Suprapubic skin (tissue), 4 donors: Measurements from ENCODE around the gene COG5. TPM values are rescaled to one million over a fixed set of nuclear protein-coding genes. Genes with fewer than 3 reads are reported as not detected.

ENCODE experiments used
- DNase-seq, 2 donors: peaks; one replicate each; pipeline ENCODE4 v3.0.0-alpha.2; 2019; ENCODE audit warnings: low spot score in 2 of 2
- H3K27ac ChIP-seq: fragments of 200-600 bp; sonication (generic); one replicate; pipeline ENCODE4 v1.5.1; 2019
- H3K27me3 ChIP-seq: fragments of 200-600 bp; sonication (generic); one replicate; pipeline ENCODE4 v1.5.1; 2019
- H3K36me3 ChIP-seq: fragments of 200-600 bp; sonication (generic); one replicate; pipeline ENCODE4 v1.5.1; 2019
- H3K4me1 ChIP-seq: fragments of 200-600 bp; sonication (generic); one replicate; pipeline ENCODE4 v1.5.1; 2019
- H3K4me3 ChIP-seq: fragments of 200-600 bp; sonication (generic); one replicate; pipeline ENCODE4 v1.5.1; 2019; ENCODE audit warnings: mild to moderate bottlenecking
- H3K9me3 ChIP-seq: fragments of 200-600 bp; sonication (generic); one replicate; pipeline ENCODE4 v1.5.1; 2019
- CTCF ChIP-seq, 2 donors: fragments of 200-600 bp in 1 of 2; fragments of 450-650 bp in 1 of 2; sonication (generic) in 1 of 2; IDR thresholded peaks; one replicate each; pipeline ENCODE4 v1.5.1; 2016 to 2019; ENCODE audit warnings: antibody characterized with exemption in 2 of 2, mild to moderate bottlenecking in 1 of 2, moderate library complexity in 1 of 2
- EP300 ChIP-seq: sonication (generic); formaldehyde crosslinking; IDR thresholded peaks from one replicate; pipeline ENCODE4 v1.6.1; 2017; ENCODE audit warnings: antibody characterized with exemption
- POLR2A ChIP-seq, 2 donors: fragments of 450-650 bp; IDR thresholded peaks; one replicate each; pipeline ENCODE4 v1.6.1; 2017; ENCODE audit warnings: antibody characterized with exemption in 2 of 2, mild to moderate bottlenecking in 2 of 2, moderate library complexity in 2 of 2
- POLR2AphosphoS5 ChIP-seq, 3 donors: sonication (generic); formaldehyde crosslinking; IDR thresholded peaks; one replicate each; pipeline ENCODE4 v1.6.1; 2017; ENCODE audit warnings: antibody characterized with exemption in 3 of 3
- WGBS: methylation state at CpG from one replicate; pipeline ENCODE4 v1.1.5; 2018; 5-methylcytosine and 5-hydroxymethylcytosine counted together
- total RNA-seq, 4 donors: library from RNA; depleted of rRNA; stranded (reverse); fragments of >200 nt; gene quantifications; one replicate each; pipeline ENCODE4 v1.1.0, GENCODE V29; 2016

COG5 gene
- total RNA-seq, 4 donors from 2014 or later, result 31.1 to 60.1 (median 53.7) TPM

GRCh38 chr7:107171496-107171895, 392.2 kb downstream of the COG5 start:
- Histone ChIP-seq H3K36me3 (peaks cover 6% of the 10 kb centered on the region), H3K4me1 (peaks cover 57% of the 10 kb centered on the region), H3K27ac (no peak overlapping the region), H3K9me3 (no peaks in the 10 kb centered on the region), H3K4me3 (no peak overlapping the region), H3K27me3 (no peaks in the 10 kb centered on the region)
- 89% methylated on average over 12 of the region's 12 CpGs for WGBS
- TF ChIP-seq EP300, result no peak
- TF ChIP-seq POLR2AphosphoS5 (IDR thresholded peaks at IDR 0.05), result no peak
- TF ChIP-seq POLR2A (IDR thresholded peaks at IDR 0.05), result no peak
- TF ChIP-seq CTCF (IDR thresholded peaks at IDR 0.05), result no peak
- no peak for DNase-seq

GRCh38 chr7:107170051-107170915, 393.4 kb downstream of the COG5 start:
- DNase-seq, result no peak
- peak overlapping the region; percentile 90 for H3K4me3 ChIP-seq
- TF ChIP-seq POLR2A (IDR thresholded peaks at IDR 0.05) (no peak), POLR2AphosphoS5 (IDR thresholded peaks at IDR 0.05) (no peak)
- H3K27me3 ChIP-seq, result no peaks in the 10 kb centered on the region
- H3K27ac ChIP-seq, result peak overlapping the region; percentile 99
- H3K4me1 ChIP-seq, result peaks cover 53% of the 10 kb centered on the region
- 11% methylated on average over 13 of the region's 13 CpGs for WGBS
- peaks cover 6% of the 10 kb centered on the region for H3K36me3 ChIP-seq
- no peaks in the 10 kb centered on the region for H3K9me3 ChIP-seq

DNA sequence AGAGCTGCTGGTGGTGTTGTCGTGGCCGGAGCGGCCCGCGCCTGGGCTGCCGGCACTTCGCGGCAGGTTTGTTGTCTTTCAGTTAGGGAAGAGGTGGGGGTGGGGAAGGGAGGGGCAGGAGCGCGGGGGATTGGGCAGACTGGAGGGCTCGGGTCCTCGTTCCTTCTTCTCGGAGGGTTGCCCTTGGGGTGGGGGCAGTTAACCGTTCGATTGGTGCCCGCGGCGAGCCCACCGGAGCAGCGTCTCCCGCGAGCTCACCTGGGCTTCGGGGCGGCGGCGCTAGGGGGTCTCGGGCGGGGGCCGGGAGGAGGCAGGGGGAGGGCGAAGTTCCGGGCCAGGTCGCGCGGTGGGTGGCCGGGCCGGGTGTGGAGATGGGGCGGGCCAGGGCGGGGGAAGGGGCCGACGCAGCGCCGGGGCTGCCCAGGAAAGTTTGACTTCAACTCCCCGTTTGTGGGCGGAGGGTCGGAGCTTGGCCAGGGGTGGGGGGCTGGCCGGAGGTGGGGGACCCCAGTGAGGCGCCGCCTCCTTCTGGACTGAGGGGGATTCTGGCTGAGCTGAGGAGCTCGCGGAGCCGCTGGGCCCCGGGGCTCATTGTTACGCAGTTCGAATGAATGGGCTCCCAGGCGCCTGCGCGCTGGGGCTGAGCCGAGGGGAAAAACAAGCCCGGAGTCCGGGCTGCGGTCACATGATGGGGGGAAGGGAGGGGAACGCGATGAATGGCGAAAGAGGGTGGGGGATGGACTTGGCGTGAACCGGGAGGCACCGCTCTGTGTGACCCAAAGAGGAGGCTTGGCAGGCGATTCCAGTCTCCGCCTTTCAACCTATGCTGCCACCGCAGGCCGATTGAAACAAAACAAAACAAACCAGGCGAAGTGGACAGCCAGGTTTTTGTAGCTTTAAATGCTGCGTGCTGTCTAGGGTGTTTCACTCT, 394.3 kb downstream of the COG5 start:
- peak; percentile 98 to 99 for DNase-seq
- WGBS, result 0% methylated on average over 30 of the region's 73 CpGs
- Histone ChIP-seq H3K4me3 (peak overlapping the region; percentile 90), H3K9me3 (no peaks in the 10 kb centered on the region), H3K27me3 (no peaks in the 10 kb centered on the region), H3K36me3 (peaks cover 4% of the 10 kb centered on the region), H3K4me1 (peaks cover 44% of the 10 kb centered on the region), H3K27ac (peak overlapping the region; percentile 99)
- TF ChIP-seq POLR2A (IDR thresholded peaks at IDR 0.05), result peak in 1 of 2 donors; percentile 45
- TF ChIP-seq POLR2AphosphoS5 (IDR thresholded peaks at IDR 0.05), result peak; percentile 19 to 90 (median 69)
- TF ChIP-seq EP300, result no peak
- no peak for TF ChIP-seq CTCF (IDR thresholded peaks at IDR 0.05)

DNA sequence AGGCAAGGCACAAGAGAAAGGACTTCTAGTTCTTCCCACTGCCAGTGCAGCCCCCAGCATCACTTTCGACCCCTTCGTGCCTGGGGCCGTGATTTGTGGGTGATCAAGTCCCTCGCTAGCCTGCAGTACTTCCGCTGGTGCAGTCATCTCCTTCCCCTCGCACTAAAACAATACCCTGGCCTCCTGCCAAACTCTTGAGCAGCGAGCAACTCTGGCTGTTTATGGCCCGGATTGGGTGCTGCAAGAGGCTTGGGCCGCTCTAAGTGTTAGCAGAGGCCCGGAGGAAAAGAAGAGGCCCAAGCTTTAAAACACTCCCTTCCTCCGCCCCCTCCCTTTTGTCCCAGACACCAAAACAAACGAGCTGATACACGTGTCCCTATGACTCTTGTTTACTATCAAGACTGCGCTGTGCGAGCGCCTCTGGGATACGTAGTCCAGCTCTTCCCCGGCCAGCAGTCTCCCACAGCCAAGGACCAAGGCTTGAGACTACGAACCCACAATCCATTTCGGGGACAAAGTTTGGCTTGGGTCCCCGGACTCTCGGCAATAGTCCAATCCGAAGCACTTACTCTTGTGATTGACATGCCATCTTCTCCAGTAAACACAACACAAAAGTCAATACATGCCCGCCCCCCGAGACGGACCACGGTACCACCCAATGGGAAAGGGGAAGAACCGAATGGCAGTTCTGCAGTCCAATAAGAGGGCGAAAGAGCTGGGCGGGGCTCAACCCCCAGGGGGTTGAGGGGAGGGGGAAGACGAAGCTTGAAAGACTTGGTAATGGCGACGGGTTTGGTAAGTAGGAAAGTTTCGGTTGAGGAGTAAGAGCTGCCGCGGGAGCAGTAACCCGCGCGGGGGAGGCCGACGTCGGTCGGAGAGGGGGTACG, 395.2 kb downstream of the COG5 start, which contains the start of gene HBP1:
TSS of gene HBP1 (plus strand) at position 771 of the 887 bp plus-strand sequence. CDS start 10,891 bp downstream, outside the sequence.
- H3K4me1 ChIP-seq, result peaks cover 35% of the 10 kb centered on the region
- DNase-seq, result peak; percentile 100
- under 1% methylated on average over 44 of the region's 44 CpGs for WGBS
- peak within 1 kb of the TSS; percentile 90 for H3K4me3 ChIP-seq
- peaks cover 4% of the 10 kb centered on the region for H3K36me3 ChIP-seq
- H3K9me3 ChIP-seq, result no peaks in the 10 kb centered on the region
- no peaks in the 10 kb centered on the region for H3K27me3 ChIP-seq
- TF ChIP-seq CTCF (IDR thresholded peaks at IDR 0.05) (no peak), POLR2AphosphoS5 (IDR thresholded peaks at IDR 0.05) (peak; percentile 9 to 83 (median 54)), POLR2A (IDR thresholded peaks at IDR 0.05) (peak; percentile 87 to 93)
- peak within 1 kb of the TSS; percentile 99 for H3K27ac ChIP-seq
